DOHH2 (cell line): ENCODE measurements around the gene RPP40.

ENCODE experiments used
- H3F3A ChIP-seq: fragments of 200-600 bp; sonication (generic), shearing (Covaris generic); 2 replicates; pipeline ENCODE4 v1.6.0; 2016; ENCODE audit warnings: antibody characterized with exemption, mild to moderate bottlenecking; ENCODE audit not compliant: control insufficient read depth, insufficient read depth
- H3K27ac ChIP-seq: fragments of 200-600 bp; sonication (generic); 2 replicates; pipeline ENCODE4 v1.5.1; 2014; ENCODE audit warnings: low read depth, mild to moderate bottlenecking, low read length, moderate library complexity
- H3K27me3 ChIP-seq: fragments of 200-600 bp; sonication (generic); 2 replicates; pipeline ENCODE4 v1.6.1; 2014; ENCODE audit warnings: mild to moderate bottlenecking, low read length, mixed read lengths; ENCODE audit not compliant: control insufficient read depth
- H3K36me3 ChIP-seq: fragments of 200-600 bp; sonication (generic); 2 replicates; pipeline ENCODE4 v1.6.1; 2014; ENCODE audit warnings: mild to moderate bottlenecking, low read length, moderate library complexity, mixed read lengths; ENCODE audit not compliant: control insufficient read depth
- H3K4me1 ChIP-seq: fragments of 200-600 bp; sonication (generic); 2 replicates; pipeline ENCODE4 v1.6.1; 2014; ENCODE audit warnings: mild to moderate bottlenecking, low read length, mixed read lengths; ENCODE audit not compliant: control insufficient read depth
- H3K4me2 ChIP-seq: fragments of 200-600 bp; sonication (generic); 2 replicates; pipeline ENCODE4 v1.6.0; 2014; ENCODE audit warnings: mild to moderate bottlenecking, low read length, moderate library complexity
- H3K4me3 ChIP-seq: fragments of 200-600 bp; sonication (generic); 2 replicates; pipeline ENCODE4 v1.5.1; 2014; ENCODE audit warnings: mild to moderate bottlenecking, low read length, mixed read lengths
- H3K79me2 ChIP-seq: fragments of 200-600 bp; sonication (generic); 2 replicates; pipeline ENCODE4 v1.6.1; 2014; ENCODE audit warnings: mild to moderate bottlenecking, low read length, mixed read lengths; ENCODE audit not compliant: control insufficient read depth
- H3K9me2 ChIP-seq: fragments of 200-600 bp; sonication (generic); replicated peaks from 2 replicates; pipeline ENCODE4 v1.6.1; 2014; ENCODE audit warnings: mild to moderate bottlenecking, low read length, mixed read lengths; ENCODE audit not compliant: control insufficient read depth
- H3K9me3 ChIP-seq: fragments of 200-600 bp; sonication (generic); 2 replicates; pipeline ENCODE4 v1.6.1; 2014; ENCODE audit warnings: antibody characterized with exemption, low read length, mixed read lengths; ENCODE audit not compliant: control insufficient read depth, insufficient read depth
- H4K20me1 ChIP-seq: fragments of 200-600 bp; sonication (generic); 2 replicates; pipeline ENCODE4 v1.6.0; 2014; ENCODE audit warnings: low read depth, mild to moderate bottlenecking, antibody characterized with exemption, low read length, moderate library complexity; ENCODE audit not compliant: control insufficient read depth, insufficient read depth
- CTCF ChIP-seq: fragments of 200-600 bp; sonication (generic); IDR thresholded peaks from one replicate; pipeline ENCODE4 v1.5.1; 2014; ENCODE audit warnings: antibody characterized with exemption, mild to moderate bottlenecking, low read depth, low read length; ENCODE audit not compliant: poor library complexity, severe bottlenecking
- EZH2phosphoT487 ChIP-seq: fragments of 200-600 bp; sonication (generic); IDR thresholded peaks from 2 replicates; pipeline ENCODE4 v1.6.1; 2017; ENCODE audit warnings: borderline replicate concordance, mild to moderate bottlenecking, antibody characterized with exemption, low read length, moderate library complexity, mixed read lengths

The RPP40 gene

GRCh38 chr6:5031150-5031549 lies 27.3 kb upstream of the RPP40 start:
- H3K36me3 ChIP-seq: no peaks in the 10 kb centered on the region
- no peaks in the 10 kb centered on the region for H3K79me2 ChIP-seq
- H3K9me2 ChIP-seq: no peaks in the 10 kb centered on the region
- no peak overlapping the region for H3K4me3 ChIP-seq
- peaks cover 8% of the 10 kb centered on the region for H3K4me1 ChIP-seq
- no peaks in the 10 kb centered on the region for H3K9me3 ChIP-seq
- H3F3A ChIP-seq: no peaks in the 10 kb centered on the region
- no peaks in the 10 kb centered on the region for H4K20me1 ChIP-seq
- no peaks in the 10 kb centered on the region for H3K27me3 ChIP-seq
- TF ChIP-seq EZH2phosphoT487 (no peak), CTCF (no peak)
- H3K4me2 ChIP-seq: no peak overlapping the region
- H3K27ac ChIP-seq: no peak overlapping the region

DNA sequence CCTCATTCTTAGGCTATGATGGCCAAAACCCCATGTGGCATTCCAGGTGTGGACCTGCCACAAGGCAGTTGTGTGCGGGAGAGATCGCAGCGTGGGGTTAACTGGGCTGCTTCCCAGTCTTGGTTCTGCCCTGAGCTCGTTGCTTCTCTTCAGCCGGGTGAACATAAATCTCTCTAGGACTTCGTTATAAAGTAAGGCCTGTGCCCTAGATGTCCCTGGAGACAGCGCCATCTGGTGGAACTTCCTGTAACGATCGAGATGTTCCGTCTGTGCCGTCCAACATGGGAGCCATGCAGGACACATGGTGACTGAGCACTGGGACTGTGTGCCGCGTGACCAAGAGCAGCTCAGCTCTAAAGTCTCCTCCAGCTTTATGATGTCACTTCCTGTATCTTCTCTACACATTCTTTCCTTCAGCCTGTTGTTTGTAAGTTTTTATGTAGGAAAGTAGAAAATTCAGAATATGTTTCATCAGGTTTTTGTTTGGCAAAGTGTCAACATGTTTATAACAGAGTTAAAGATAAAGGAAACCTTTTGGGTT lies 26.8 kb upstream of the RPP40 start:
- Histone ChIP-seq H3K4me3 (no peak overlapping the region), H3K4me1 (peaks cover 8% of the 10 kb centered on the region), H3F3A (no peaks in the 10 kb centered on the region), H3K79me2 (no peaks in the 10 kb centered on the region), H3K9me3 (no peaks in the 10 kb centered on the region), H3K4me2 (peak overlapping the region; percentile 24), H3K9me2 (no peaks in the 10 kb centered on the region), H3K27ac (no peak overlapping the region), H3K36me3 (no peaks in the 10 kb centered on the region), H4K20me1 (no peaks in the 10 kb centered on the region), H3K27me3 (no peaks in the 10 kb centered on the region)
- TF ChIP-seq EZH2phosphoT487: no peak
- peak; percentile 86 for TF ChIP-seq CTCF

DNA sequence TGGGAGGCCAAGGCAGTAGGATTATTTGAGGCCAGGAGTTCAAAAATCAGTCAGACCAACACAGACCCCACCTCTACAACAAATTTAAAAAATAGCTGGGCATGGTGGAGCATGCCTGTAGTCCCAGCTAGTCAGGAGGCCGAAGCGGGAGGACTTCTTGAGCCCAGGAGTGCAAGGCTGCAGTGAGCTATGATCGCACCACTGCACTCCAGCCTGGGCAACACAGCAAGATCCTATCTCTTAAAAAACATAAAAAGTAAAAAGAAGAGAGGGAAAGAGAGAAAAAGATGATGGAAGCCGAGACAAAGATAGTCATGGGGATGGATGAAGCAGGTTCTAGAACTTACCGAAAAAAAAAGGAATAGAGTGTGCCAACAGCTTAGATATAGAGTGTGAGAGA lies 25.8 kb upstream of the RPP40 start:
- no peaks in the 10 kb centered on the region for H3K27me3 ChIP-seq
- H3K9me2 ChIP-seq: no peaks in the 10 kb centered on the region
- peaks cover 8% of the 10 kb centered on the region for H3K4me1 ChIP-seq
- H3K4me2 ChIP-seq: no peak overlapping the region
- no peaks in the 10 kb centered on the region for H3K79me2 ChIP-seq
- TF ChIP-seq EZH2phosphoT487 (no peak), CTCF (no peak)
- no peak overlapping the region for H3K4me3 ChIP-seq
- no peak overlapping the region for H3K27ac ChIP-seq
- H3K36me3 ChIP-seq: no peaks in the 10 kb centered on the region
- H4K20me1 ChIP-seq: no peaks in the 10 kb centered on the region
- no peaks in the 10 kb centered on the region for H3F3A ChIP-seq
- no peaks in the 10 kb centered on the region for H3K9me3 ChIP-seq
